OCI-M1 (cell line): ENCODE results near the gene NKPD1.
A peak's percentile ranks its signal among the peaks of the same experiment; 100 is the strongest.

Source experiments
- DNase-seq: peaks from one replicate; lab custom pipeline; 2025; lab: John Stamatoyannopoulos, UW

The NKPD1 gene

GRCh38 chr19:45153339-45154063 is 7.3 kb downstream of the NKPD1 start:
- peak; percentile 54 for DNase-seq

GRCh38 chr19:45152504-45153338 is 8.1 kb downstream of the NKPD1 start:
- DNase-seq, result no peak

- DNase-seq, result no peak
Observed at GRCh38 chr19:45151821-45152503, 8.8 kb downstream of the NKPD1 start.

GRCh38 chr19:45151320-45151719 is 9.5 kb downstream of the NKPD1 start:
- DNase-seq, result no peak

- DNase-seq, result peak; percentile 26
Observed at GRCh38 chr19:45150751-45151281, 10.0 kb downstream of the NKPD1 start.

GRCh38 chr19:45150180-45150579 is 10.6 kb downstream of the NKPD1 start:
- no peak for DNase-seq

GRCh38 chr19:45149129-45149528 is 11.7 kb downstream of the NKPD1 start:
- peak; percentile 13 for DNase-seq

GRCh38 chr19:45147835-45148676 is 12.7 kb downstream of the NKPD1 start:
- DNase-seq, result no peak

- no peak for DNase-seq
Observed at GRCh38 chr19:45146741-45147205, 14.0 kb downstream of the NKPD1 start.

GRCh38 chr19:45146251-45146650 is 14.5 kb downstream of the NKPD1 start:
- no peak for DNase-seq

GRCh38 chr19:45145270-45146189 is 15.3 kb downstream of the NKPD1 start:
- DNase-seq, result no peak

- DNase-seq, result no peak
Observed at GRCh38 chr19:45144431-45145269, 16.1 kb downstream of the NKPD1 start.

GRCh38 chr19:45142726-45143110 is 18.1 kb downstream of the NKPD1 start:
- no peak for DNase-seq

GRCh38 chr19:45142016-45142725 is 18.6 kb downstream of the NKPD1 start:
- DNase-seq, result no peak

- DNase-seq, result no peak
Observed at GRCh38 chr19:45141203-45141900, 19.4 kb downstream of the NKPD1 start.

GRCh38 chr19:45140533-45140932 is 20.2 kb downstream of the NKPD1 start:
- DNase-seq, result no peak

GRCh38 chr19:45140144-45140503 is 20.7 kb downstream of the NKPD1 start:
- DNase-seq, result no peak
